HG02973 (cell line): ENCODE results near the gene CIC.

Experiments used
- ATAC-seq: cut with Tn5 transposase; IDR thresholded peaks from one replicate; pipeline ENCODE4 v1.9.1; 2021; ENCODE audit warnings: moderate library complexity; ENCODE audit not compliant: unreplicated experiment

Gene CIC

GRCh38 chr19:42286349-42287016 lies 17.4 kb downstream of the CIC start:
- ATAC-seq: no peak

- no peak for ATAC-seq
Observed at GRCh38 chr19:42287017-42287826, 18.2 kb downstream of the CIC start.

GRCh38 chr19:42287827-42288107 lies 18.7 kb downstream of the CIC start:
- no peak for ATAC-seq

GRCh38 chr19:42288387-42288786 lies 19.3 kb downstream of the CIC start:
- no peak for ATAC-seq

GRCh38 chr19:42288881-42289555 lies 20.0 kb downstream of the CIC start:
- ATAC-seq: no peak

GRCh38 chr19:42289556-42290041 lies 20.5 kb downstream of the CIC start:
- no peak for ATAC-seq

GRCh38 chr19:42290136-42290522 lies 21.1 kb downstream of the CIC start:
- ATAC-seq: no peak

- ATAC-seq: no peak
Observed at GRCh38 chr19:42290523-42291434, 21.7 kb downstream of the CIC start.

GRCh38 chr19:42291435-42291810 lies 22.4 kb downstream of the CIC start:
- no peak for ATAC-seq

- ATAC-seq: no peak
Observed at GRCh38 chr19:42292042-42292960, 23.2 kb downstream of the CIC start.

- no peak for ATAC-seq
Observed at GRCh38 chr19:42292963-42293362, 23.9 kb downstream of the CIC start.

GRCh38 chr19:42293540-42293939 lies 24.5 kb downstream of the CIC start:
- ATAC-seq: no peak

GRCh38 chr19:42293948-42294347 lies 24.9 kb downstream of the CIC start:
- ATAC-seq: no peak

GRCh38 chr19:42294471-42295137 lies 25.6 kb downstream of the CIC start:
- ATAC-seq: no peak

- ATAC-seq: no peak
Observed at GRCh38 chr19:42295342-42295741, 26.3 kb downstream of the CIC start.

- ATAC-seq: no peak
Observed at GRCh38 chr19:42295831-42296525, 26.9 kb downstream of the CIC start.

- ATAC-seq: no peak
Observed at GRCh38 chr19:42297039-42297438, 28.0 kb downstream of the CIC start.

GRCh38 chr19:42301646-42302203 lies 32.7 kb downstream of the CIC start, which contains the start of gene PRR19:
Gene PRR19, plus strand, starts transcription at chr19:42302132. Its CDS starts 7,453 bp downstream, at chr19:42309585.
- ATAC-seq: peak; percentile 5
